Measurements from ENCODE around the gene PPP1R10. TPM values are rescaled to one million over a fixed set of nuclear protein-coding genes. Genes with fewer than 3 reads are reported as not detected.

Gene PPP1R10
- total RNA-seq, 1 experiment from 2014 or later = 69.5 TPM

DNA sequence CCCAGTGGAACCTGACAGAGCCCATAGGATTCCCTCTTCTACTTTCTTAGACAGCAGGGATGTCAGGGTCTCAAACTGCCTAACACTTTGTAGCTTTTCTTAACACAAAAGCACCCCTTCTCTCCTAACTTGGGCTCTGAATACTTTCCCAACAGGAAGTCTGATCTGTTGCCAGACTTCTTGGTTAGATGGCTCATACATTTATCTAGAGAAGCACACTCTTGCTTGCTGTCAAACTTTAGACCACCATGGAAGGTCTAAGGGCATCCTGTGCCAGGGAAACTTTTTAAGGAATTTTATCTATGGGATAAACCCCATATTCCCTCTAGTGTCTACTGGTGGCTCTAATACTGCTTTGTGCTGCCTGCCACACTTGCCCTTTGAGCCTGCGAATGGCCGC is 26.6 kb upstream of the PPP1R10 start:
- CTCF ChIA-PET = no interaction called here
- no peak for DNase-seq
- POLR2A ChIA-PET (ENCODE audit: unreplicated experiment) = no interaction called here
- Histone ChIP-seq H3K4me3 (no peak overlapping the region), H3K4me2 (no peak overlapping the region), H3K27me3 (ENCODE audit: insufficient read depth, low read depth) (no peaks in the 10 kb centered on the region), H3F3A (ENCODE audit: insufficient read depth, low read depth) (peaks cover 3% of the 10 kb centered on the region; the same call in 1 of the 2 replicates), H4K20me1 (ENCODE audit: insufficient read depth) (peaks cover 4% of the 10 kb centered on the region), H3K27ac (no peak overlapping the region), H3K36me3 (ENCODE audit: low read depth) (no peaks in the 10 kb centered on the region; the same call in 1 of the 2 replicates), H3K9me2 (ENCODE audit: insufficient read depth) (no peaks in the 10 kb centered on the region), H3K9me3 (ENCODE audit: insufficient read depth, low read depth) (no peaks in the 10 kb centered on the region), H3K79me2 (ENCODE audit: low read depth) (peaks cover 21% of the 10 kb centered on the region), H2AFZ (no peak overlapping the region), H3K4me1 (replicated peaks; ENCODE audit: insufficient read depth) (peaks cover 8% of the 10 kb centered on the region)
- TF ChIP-seq, protein P1, sequence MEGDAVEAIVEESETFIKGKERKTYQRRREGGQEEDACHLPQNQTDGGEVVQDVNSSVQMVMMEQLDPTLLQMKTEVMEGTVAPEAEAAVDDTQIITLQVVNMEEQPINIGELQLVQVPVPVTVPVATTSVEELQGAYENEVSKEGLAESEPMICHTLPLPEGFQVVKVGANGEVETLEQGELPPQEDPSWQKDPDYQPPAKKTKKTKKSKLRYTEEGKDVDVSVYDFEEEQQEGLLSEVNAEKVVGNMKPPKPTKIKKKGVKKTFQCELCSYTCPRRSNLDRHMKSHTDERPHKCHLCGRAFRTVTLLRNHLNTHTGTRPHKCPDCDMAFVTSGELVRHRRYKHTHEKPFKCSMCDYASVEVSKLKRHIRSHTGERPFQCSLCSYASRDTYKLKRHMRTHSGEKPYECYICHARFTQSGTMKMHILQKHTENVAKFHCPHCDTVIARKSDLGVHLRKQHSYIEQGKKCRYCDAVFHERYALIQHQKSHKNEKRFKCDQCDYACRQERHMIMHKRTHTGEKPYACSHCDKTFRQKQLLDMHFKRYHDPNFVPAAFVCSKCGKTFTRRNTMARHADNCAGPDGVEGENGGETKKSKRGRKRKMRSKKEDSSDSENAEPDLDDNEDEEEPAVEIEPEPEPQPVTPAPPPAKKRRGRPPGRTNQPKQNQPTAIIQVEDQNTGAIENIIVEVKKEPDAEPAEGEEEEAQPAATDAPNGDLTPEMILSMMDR (conservative IDR thresholded peaks at IDR 0.05) = no peak
- no peak for TF ChIP-seq EZH2 (IDR thresholded peaks at IDR 0.05; ENCODE audit: low read depth)
- intact Hi-C loops (cut with micrococcal nuclease; ENCODE audit: unreplicated experiment) = no loop called here
- no TSS peak for BruUV-seq (replicated peaks)

DNA sequence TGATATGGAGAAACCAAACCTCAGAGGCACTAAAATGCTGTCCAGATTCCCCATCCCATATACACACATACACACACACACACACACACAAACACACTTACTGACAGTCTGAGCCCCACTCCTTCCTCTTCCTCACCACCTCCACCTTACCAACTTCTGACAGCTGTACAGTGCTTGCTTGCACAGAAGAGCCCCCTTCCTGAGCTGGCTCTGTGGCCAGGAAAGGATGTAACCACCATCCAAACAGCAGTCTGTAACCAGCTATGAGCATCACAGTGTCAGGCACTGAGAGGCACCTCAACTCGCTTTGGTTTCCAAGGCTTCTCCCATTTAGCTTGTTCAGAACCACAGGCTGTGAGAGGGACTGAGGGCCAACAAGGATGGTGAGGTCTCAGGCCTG is 24.0 kb upstream of the PPP1R10 start:
- CTCF ChIA-PET = no interaction called here
- Histone ChIP-seq H4K20me1 (ENCODE audit: insufficient read depth) (no peaks in the 10 kb centered on the region; the same call in 1 of the 2 replicates), H3K27ac (no peak overlapping the region), H3K36me3 (ENCODE audit: low read depth) (peaks cover 4% of the 10 kb centered on the region; the same call in 1 of the 2 replicates), H3K9me3 (ENCODE audit: insufficient read depth, low read depth) (no peaks in the 10 kb centered on the region), H3K4me1 (replicated peaks; ENCODE audit: insufficient read depth) (peaks cover under 1% of the 10 kb centered on the region; the same call in 1 of the 2 replicates), H3K4me3 (no peak overlapping the region), H3K4me2 (no peak overlapping the region), H2AFZ (no peak overlapping the region), H3F3A (ENCODE audit: insufficient read depth, low read depth) (peaks cover 3% of the 10 kb centered on the region; the same call in 1 of the 2 replicates), H3K27me3 (ENCODE audit: insufficient read depth, low read depth) (no peaks in the 10 kb centered on the region), H3K79me2 (ENCODE audit: low read depth) (peaks cover 4% of the 10 kb centered on the region; the same call in 1 of the 2 replicates), H3K9me2 (ENCODE audit: insufficient read depth) (no peaks in the 10 kb centered on the region)
- POLR2A ChIA-PET (ENCODE audit: unreplicated experiment) = interaction anchor here (0.7 kb wide), 1 partner anchor 473 kb away, joined by 7 read pairs; no protein-coding TSS in a partner anchor
- no TSS peak for BruUV-seq (replicated peaks)
- TF ChIP-seq, protein P1 (conservative IDR thresholded peaks at IDR 0.05) = no peak
- no peak for TF ChIP-seq EZH2 (IDR thresholded peaks at IDR 0.05; ENCODE audit: low read depth)
- intact Hi-C loops (cut with micrococcal nuclease; ENCODE audit: unreplicated experiment) = no loop called here
- DNase-seq = no peak

DNA sequence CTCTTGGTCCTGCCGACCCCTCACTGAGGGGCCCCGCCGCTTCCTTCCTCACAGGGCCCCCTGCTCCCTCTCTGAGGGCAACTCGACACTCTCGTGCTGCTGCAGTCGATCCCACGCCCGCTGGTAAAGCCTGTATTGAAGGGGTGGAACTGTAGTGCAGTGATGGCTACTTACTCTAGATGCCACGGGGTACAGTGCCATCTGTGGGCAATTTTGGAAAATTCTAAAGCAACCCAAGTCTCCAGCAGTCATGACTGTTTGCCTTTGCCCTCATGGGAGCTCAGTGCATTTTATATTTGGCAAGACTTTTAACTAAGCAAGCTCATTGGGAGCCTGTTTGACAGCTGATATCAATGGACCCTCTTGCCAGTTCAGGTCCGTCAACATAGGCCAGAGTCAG is 23.4 kb upstream of the PPP1R10 start:
- no TSS peak for BruUV-seq (replicated peaks)
- Histone ChIP-seq H3K4me2 (no peak overlapping the region), H2AFZ (no peak overlapping the region), H3K27ac (no peak overlapping the region), H3K4me3 (no peak overlapping the region), H3K9me3 (ENCODE audit: insufficient read depth, low read depth) (no peaks in the 10 kb centered on the region), H3K4me1 (replicated peaks; ENCODE audit: insufficient read depth) (no peaks in the 10 kb centered on the region), H3K36me3 (ENCODE audit: low read depth) (peaks cover 4% of the 10 kb centered on the region; the same call in 1 of the 2 replicates), H3K27me3 (ENCODE audit: insufficient read depth, low read depth) (no peaks in the 10 kb centered on the region), H3K9me2 (ENCODE audit: insufficient read depth) (no peaks in the 10 kb centered on the region), H3F3A (ENCODE audit: insufficient read depth, low read depth) (peaks cover 4% of the 10 kb centered on the region), H4K20me1 (ENCODE audit: insufficient read depth) (no peaks in the 10 kb centered on the region; the same call in 1 of the 2 replicates), H3K79me2 (ENCODE audit: low read depth) (no peaks in the 10 kb centered on the region)
- intact Hi-C loops (cut with micrococcal nuclease; ENCODE audit: unreplicated experiment) = no loop called here
- TF ChIP-seq EZH2 (IDR thresholded peaks at IDR 0.05; ENCODE audit: low read depth) = no peak
- TF ChIP-seq, protein P1 (conservative IDR thresholded peaks at IDR 0.05) = no peak; the same call in 1 of the 2 replicates
- CTCF ChIA-PET = no interaction called here
- POLR2A ChIA-PET (ENCODE audit: unreplicated experiment) = interaction anchor here (0.7 kb wide), 1 partner anchor 474 kb away, joined by 7 read pairs; no protein-coding TSS in a partner anchor
- no peak for DNase-seq

Measured in PC-9 (cell line).